HG03439 (cell line): ENCODE results near the gene CD70.
"Not testable (repeated sequence)": the region's sequence is repeated elsewhere in the genome, so short reads cannot be mapped to it uniquely, and the experiment has no call there.

Source experiments
- ATAC-seq: cut with Tn5 transposase; IDR thresholded peaks from one replicate; pipeline ENCODE4 v1.9.1; 2021; ENCODE audit warnings: mild to moderate bottlenecking, moderate library complexity; ENCODE audit not compliant: unreplicated experiment

The CD70 gene

GRCh38 chr19:6598254-6598892, 7.4 kb upstream of the CD70 start:
- ATAC-seq = not testable (repeated sequence)

- ATAC-seq = not testable (repeated sequence)
Observed at GRCh38 chr19:6597471-6598253, 6.7 kb upstream of the CD70 start.

GRCh38 chr19:6596621-6597020, 5.7 kb upstream of the CD70 start:
- ATAC-seq = no peak

GRCh38 chr19:6593651-6594416, 2.9 kb upstream of the CD70 start:
- ATAC-seq = no peak

- ATAC-seq = no peak
Observed at GRCh38 chr19:6590258-6590826, 608 bp downstream of the CD70 start.

- no peak for ATAC-seq
Observed at GRCh38 chr19:6589711-6590257, 1.2 kb downstream of the CD70 start.

- ATAC-seq = no peak
Observed at GRCh38 chr19:6588508-6589345, 2.2 kb downstream of the CD70 start.

GRCh38 chr19:6587998-6588507, 2.9 kb downstream of the CD70 start:
- ATAC-seq = no peak

- no peak for ATAC-seq
Observed at GRCh38 chr19:6587093-6587820, 3.7 kb downstream of the CD70 start.

- no peak for ATAC-seq
Observed at GRCh38 chr19:6586726-6587092, 4.2 kb downstream of the CD70 start.

- ATAC-seq = no peak
Observed at GRCh38 chr19:6586056-6586455, 4.9 kb downstream of the CD70 start.

- ATAC-seq = not testable (repeated sequence)
Observed at GRCh38 chr19:6582515-6583484, 8.2 kb downstream of the CD70 start.

GRCh38 chr19:6580313-6580712, 10.6 kb downstream of the CD70 start:
- no peak for ATAC-seq

- ATAC-seq = no peak
Observed at GRCh38 chr19:6579450-6580178, 11.3 kb downstream of the CD70 start.

- ATAC-seq = peak; percentile 80
Observed at GRCh38 chr19:6577476-6578125, 13.3 kb downstream of the CD70 start.

- ATAC-seq = no peak
Observed at GRCh38 chr19:6576869-6577475, 14.0 kb downstream of the CD70 start.

- no peak for ATAC-seq
Observed at GRCh38 chr19:6573350-6573749, 17.6 kb downstream of the CD70 start.
